ENCODE data around the gene MTA1.

DNA sequence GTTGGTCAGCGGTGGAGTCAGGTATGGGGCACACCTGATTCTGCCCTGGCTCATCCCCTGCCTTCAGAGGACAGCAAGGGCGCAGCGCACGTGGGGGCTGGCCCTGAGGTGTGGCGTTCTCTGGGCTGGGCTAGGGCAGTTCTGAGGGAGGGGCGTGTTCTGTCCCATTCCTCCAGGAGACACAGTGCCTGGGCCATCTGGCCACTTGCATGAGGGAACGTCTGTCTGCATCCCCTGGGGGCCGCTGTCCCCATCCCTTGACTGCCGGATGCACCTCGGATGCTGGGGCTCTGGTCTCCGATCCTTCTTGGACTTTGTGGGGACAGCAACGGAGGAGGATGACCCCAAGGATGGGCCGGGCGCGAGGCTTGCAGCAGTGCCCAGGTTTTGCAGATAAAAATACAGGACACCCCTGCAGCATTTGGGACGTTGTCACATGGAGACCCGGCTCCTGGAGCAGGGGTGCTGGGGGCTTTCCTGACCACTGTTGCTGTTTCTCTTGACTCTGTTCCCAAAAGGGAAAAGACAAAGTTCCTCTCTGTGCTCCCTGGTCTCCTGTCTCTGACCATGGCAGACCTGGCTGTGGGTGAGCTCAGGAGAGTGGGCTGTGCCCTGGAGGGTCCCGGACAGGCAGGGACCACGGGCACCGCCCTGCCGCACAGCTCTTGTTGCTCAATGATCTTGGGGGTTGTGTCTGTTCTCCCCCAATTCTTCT is 6.9 kb downstream of the MTA1 start:
- TF ChIP-seq, protein P1, sequence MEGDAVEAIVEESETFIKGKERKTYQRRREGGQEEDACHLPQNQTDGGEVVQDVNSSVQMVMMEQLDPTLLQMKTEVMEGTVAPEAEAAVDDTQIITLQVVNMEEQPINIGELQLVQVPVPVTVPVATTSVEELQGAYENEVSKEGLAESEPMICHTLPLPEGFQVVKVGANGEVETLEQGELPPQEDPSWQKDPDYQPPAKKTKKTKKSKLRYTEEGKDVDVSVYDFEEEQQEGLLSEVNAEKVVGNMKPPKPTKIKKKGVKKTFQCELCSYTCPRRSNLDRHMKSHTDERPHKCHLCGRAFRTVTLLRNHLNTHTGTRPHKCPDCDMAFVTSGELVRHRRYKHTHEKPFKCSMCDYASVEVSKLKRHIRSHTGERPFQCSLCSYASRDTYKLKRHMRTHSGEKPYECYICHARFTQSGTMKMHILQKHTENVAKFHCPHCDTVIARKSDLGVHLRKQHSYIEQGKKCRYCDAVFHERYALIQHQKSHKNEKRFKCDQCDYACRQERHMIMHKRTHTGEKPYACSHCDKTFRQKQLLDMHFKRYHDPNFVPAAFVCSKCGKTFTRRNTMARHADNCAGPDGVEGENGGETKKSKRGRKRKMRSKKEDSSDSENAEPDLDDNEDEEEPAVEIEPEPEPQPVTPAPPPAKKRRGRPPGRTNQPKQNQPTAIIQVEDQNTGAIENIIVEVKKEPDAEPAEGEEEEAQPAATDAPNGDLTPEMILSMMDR (IDR thresholded peaks at IDR 0.05) = no peak
- no peak for TF ChIP-seq EZH2 (IDR thresholded peaks at IDR 0.05)

All from neural progenitor cell (in vitro differentiated cells).